Tibial nerve (tissue), 3 donors: ENCODE measurements around the gene RTP1.

Experiments
- POLR2A ChIP-seq, 2 donors: fragments of 450-650 bp; IDR thresholded peaks; one replicate each; pipeline ENCODE4 v1.6.1; 2017; ENCODE audit warnings: antibody characterized with exemption in 2 of 2, mild to moderate bottlenecking in 2 of 2, moderate library complexity in 2 of 2
- TF ChIP-seq, protein P1 (sequence below), 5 experiments: fragments of 200-600 bp in 3 of 5; fragments of 450-650 bp in 2 of 5; sonication (generic) in 3 of 5; IDR thresholded peaks; one replicate each; pipeline ENCODE4 v1.5.1; 2016 to 2019; ENCODE audit warnings: antibody characterized with exemption in 5 of 5, mild to moderate bottlenecking in 3 of 5, moderate library complexity in 2 of 5

GRCh38 chr3:187186801-187187421 is 10.4 kb upstream of the RTP1 start:
- TF ChIP-seq, protein P1, sequence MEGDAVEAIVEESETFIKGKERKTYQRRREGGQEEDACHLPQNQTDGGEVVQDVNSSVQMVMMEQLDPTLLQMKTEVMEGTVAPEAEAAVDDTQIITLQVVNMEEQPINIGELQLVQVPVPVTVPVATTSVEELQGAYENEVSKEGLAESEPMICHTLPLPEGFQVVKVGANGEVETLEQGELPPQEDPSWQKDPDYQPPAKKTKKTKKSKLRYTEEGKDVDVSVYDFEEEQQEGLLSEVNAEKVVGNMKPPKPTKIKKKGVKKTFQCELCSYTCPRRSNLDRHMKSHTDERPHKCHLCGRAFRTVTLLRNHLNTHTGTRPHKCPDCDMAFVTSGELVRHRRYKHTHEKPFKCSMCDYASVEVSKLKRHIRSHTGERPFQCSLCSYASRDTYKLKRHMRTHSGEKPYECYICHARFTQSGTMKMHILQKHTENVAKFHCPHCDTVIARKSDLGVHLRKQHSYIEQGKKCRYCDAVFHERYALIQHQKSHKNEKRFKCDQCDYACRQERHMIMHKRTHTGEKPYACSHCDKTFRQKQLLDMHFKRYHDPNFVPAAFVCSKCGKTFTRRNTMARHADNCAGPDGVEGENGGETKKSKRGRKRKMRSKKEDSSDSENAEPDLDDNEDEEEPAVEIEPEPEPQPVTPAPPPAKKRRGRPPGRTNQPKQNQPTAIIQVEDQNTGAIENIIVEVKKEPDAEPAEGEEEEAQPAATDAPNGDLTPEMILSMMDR (IDR thresholded peaks at IDR 0.05), result no peak
- TF ChIP-seq POLR2A (IDR thresholded peaks at IDR 0.05), result no peak
